PFSK-1 (cell line): ENCODE data around the gene ERN1.

Experiments
- FOXP2 ChIP-seq: optimal IDR thresholded peaks from 2 replicates; pipeline ENCODE3; 2011; ENCODE audit warnings: borderline replicate concordance, control low read depth, inconsistent platforms; ENCODE audit not compliant: insufficient read depth; ENCODE audit errors: extremely low read length, extremely low read depth
- POLR2AphosphoS5 ChIP-seq: IDR thresholded peaks from 2 replicates; pipeline ENCODE4 v1.6.1; 2012; ENCODE audit warnings: low read depth, mild to moderate bottlenecking, control low read depth, low read length, moderate library complexity
- SIN3A ChIP-seq: IDR thresholded peaks from 2 replicates; pipeline ENCODE4 v1.6.1; 2012; ENCODE audit warnings: mild to moderate bottlenecking, low read length, moderate library complexity, borderline replicate concordance; ENCODE audit not compliant: insufficient read depth
- TAF1 ChIP-seq: IDR thresholded peaks from 2 replicates; pipeline ENCODE4 v1.6.1; 2012; ENCODE audit warnings: low read length, control low read depth, borderline replicate concordance; ENCODE audit not compliant: insufficient read depth
- TF ChIP-seq, protein P1 (sequence below), 2 experiments: IDR thresholded peaks; 2 replicates each; pipeline versions ENCODE4 v1.6.1 to v1.8.0; 2011 to 2012; ENCODE audit warnings: low read depth in 2 of 2, low read length in 2 of 2, control low read depth in 1 of 2, inconsistent platforms in 1 of 2, mild to moderate bottlenecking in 1 of 2, moderate library complexity in 1 of 2; ENCODE audit not compliant: insufficient read depth in 1 of 2

Gene ERN1

DNA sequence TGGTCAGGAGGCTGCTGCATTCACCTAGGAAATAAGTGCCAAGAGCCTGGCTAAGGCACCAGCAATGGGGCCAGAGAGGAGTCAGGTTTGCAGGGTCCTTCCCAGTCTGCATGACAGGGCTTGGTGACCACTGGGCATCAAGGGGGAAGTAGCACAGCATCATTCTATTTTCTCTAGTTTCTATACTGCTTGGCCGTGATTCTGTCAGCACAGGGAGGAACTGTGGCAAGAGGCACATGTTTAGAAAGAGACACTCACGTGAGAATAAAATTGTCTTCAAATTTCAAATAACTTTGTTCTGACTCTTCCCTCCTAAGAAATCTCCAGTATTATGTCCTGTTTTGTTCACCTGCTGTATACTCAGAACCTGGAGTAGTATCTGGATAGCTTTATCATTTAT is 37.8 kb downstream of the ERN1 start:
- no peak for TF ChIP-seq TAF1
- TF ChIP-seq FOXP2: no peak
- TF ChIP-seq, protein P1, sequence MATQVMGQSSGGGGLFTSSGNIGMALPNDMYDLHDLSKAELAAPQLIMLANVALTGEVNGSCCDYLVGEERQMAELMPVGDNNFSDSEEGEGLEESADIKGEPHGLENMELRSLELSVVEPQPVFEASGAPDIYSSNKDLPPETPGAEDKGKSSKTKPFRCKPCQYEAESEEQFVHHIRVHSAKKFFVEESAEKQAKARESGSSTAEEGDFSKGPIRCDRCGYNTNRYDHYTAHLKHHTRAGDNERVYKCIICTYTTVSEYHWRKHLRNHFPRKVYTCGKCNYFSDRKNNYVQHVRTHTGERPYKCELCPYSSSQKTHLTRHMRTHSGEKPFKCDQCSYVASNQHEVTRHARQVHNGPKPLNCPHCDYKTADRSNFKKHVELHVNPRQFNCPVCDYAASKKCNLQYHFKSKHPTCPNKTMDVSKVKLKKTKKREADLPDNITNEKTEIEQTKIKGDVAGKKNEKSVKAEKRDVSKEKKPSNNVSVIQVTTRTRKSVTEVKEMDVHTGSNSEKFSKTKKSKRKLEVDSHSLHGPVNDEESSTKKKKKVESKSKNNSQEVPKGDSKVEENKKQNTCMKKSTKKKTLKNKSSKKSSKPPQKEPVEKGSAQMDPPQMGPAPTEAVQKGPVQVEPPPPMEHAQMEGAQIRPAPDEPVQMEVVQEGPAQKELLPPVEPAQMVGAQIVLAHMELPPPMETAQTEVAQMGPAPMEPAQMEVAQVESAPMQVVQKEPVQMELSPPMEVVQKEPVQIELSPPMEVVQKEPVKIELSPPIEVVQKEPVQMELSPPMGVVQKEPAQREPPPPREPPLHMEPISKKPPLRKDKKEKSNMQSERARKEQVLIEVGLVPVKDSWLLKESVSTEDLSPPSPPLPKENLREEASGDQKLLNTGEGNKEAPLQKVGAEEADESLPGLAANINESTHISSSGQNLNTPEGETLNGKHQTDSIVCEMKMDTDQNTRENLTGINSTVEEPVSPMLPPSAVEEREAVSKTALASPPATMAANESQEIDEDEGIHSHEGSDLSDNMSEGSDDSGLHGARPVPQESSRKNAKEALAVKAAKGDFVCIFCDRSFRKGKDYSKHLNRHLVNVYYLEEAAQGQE (IDR thresholded peaks at IDR 0.05; ENCODE audit: insufficient read depth in 1 of 2, low read depth in 2 of 2, low read length in 2 of 2): no peak
- TF ChIP-seq SIN3A: no peak
- TF ChIP-seq POLR2AphosphoS5: no peak

DNA sequence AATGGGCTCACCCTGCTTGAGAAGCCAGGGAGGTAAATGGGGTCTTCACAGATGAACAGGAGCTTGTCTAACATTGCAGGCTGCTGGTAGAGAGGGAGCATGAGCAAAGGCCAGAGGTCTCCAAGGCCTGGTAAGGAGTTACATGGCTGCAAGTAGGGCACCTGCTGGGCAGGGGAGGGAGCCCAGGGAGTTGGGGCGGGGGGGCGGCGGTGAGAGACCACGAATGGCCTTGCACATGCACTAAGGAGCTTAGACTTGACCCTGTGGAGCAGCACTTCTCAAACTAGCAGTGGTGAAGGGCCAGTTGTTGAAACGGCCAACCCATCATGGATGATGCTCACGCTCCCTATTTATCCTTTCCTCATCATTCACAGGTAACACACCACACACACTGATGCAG is 38.4 kb downstream of the ERN1 start:
- TF ChIP-seq TAF1: no peak
- TF ChIP-seq, protein P1 (IDR thresholded peaks at IDR 0.05; ENCODE audit: insufficient read depth in 1 of 2, low read depth in 2 of 2, low read length in 2 of 2): no peak
- no peak for TF ChIP-seq FOXP2
- TF ChIP-seq POLR2AphosphoS5: no peak

- no peak for TF ChIP-seq FOXP2
- TF ChIP-seq TAF1: no peak
- TF ChIP-seq, protein P1 (IDR thresholded peaks at IDR 0.05; ENCODE audit: insufficient read depth in 1 of 2, low read depth in 2 of 2, low read length in 2 of 2): no peak
- no peak for TF ChIP-seq POLR2AphosphoS5
- TF ChIP-seq SIN3A: no peak
Measured at GRCh38 chr17:64091116-64091515, 38.8 kb downstream of the ERN1 start.

GRCh38 chr17:64090144-64090543 is 39.8 kb downstream of the ERN1 start:
- TF ChIP-seq, protein P1 (IDR thresholded peaks at IDR 0.05; ENCODE audit: insufficient read depth in 1 of 2, low read depth in 2 of 2, low read length in 2 of 2): no peak
- no peak for TF ChIP-seq TAF1
- no peak for TF ChIP-seq SIN3A
- TF ChIP-seq FOXP2: no peak
- no peak for TF ChIP-seq POLR2AphosphoS5
